Measurements from ENCODE around the gene POC1B.

DNA sequence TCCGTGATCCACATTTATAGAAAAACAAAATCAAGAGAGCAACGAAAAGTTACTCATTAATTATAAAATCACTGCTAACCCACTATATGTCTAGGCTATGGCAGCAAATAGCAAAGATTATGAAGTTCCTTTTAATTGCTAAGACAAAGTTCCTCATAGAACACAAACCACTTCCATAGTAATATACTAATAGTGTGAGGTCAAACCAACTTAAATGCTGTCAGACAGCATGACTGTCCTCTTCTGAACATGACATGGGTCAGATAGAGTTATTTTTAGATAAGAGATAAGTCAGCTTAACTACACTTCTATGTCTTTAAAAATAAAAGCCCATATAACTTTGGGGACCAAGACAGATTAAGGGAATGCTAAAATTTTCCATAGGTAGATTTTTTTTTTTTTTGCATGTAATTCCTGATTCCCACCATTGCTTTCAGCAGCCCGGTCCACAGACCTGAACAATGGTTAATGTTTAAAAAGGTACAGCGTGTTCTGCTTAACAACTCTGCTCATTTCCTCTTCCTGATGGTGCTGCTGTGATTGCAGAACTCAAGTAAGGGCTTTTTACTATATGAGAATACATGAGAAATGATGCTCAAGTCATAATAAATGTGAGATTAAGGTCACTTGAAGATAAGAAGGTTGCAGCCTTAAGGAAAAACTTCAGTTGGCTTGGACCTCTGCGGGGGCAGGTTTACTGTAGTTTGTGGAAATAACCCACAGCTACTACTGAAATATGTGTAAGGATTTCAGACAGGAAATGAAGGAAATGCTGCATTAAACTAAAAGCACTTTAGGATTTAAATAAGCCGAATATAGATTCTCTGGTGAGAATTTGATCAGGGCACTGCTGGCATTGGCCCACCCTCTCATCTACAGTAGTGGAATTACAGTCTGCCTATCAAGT is 135.8 kb downstream of the POC1B start:
- TF ChIP-seq YY1 (IDR thresholded peaks at IDR 0.05; ENCODE audit: insufficient read depth, insufficient read length) (no peak), ZNF274 (IDR thresholded peaks at IDR 0.05; ENCODE audit: low read depth, low read length) (no peak)

Data from NT2/D1 (cell line).